ENCODE data around the gene PPFIBP2. TPM values are rescaled to one million over a fixed set of nuclear protein-coding genes. Genes with fewer than 3 reads are reported as not detected.

Gene PPFIBP2
- total RNA-seq, 2 donors from 2014 or later, result 9.6 to 11.0 TPM

GRCh38 chr11:7558046-7558445 is 44.2 kb downstream of the PPFIBP2 start:
- H3K4me1 Mint-ChIP-seq (ENCODE audit: low read depth in 2 of 2), result peaks cover 0 to 3% of the 10 kb centered on the region in 2 donors
- H3K27me3 Mint-ChIP-seq, result peaks cover 0 to 5% of the 10 kb centered on the region in 2 donors
- no peaks in the 10 kb centered on the region for H3K36me3 Mint-ChIP-seq
- ATAC-seq (no peak), DNase-seq (ENCODE audit: low spot score) (no peak)
- no peaks in the 10 kb centered on the region for H3K9me3 Mint-ChIP-seq
- no peak overlapping the region for H3K27ac Mint-ChIP-seq
- no peak overlapping the region for H3K4me3 Mint-ChIP-seq

- peaks cover 0 to 3% of the 10 kb centered on the region in 2 donors for H3K4me1 Mint-ChIP-seq (ENCODE audit: low read depth in 2 of 2)
- no peaks in the 10 kb centered on the region for H3K36me3 Mint-ChIP-seq
- no peak for ATAC-seq
- no peak overlapping the region for H3K4me3 Mint-ChIP-seq
- no peak for DNase-seq (ENCODE audit: low spot score)
- H3K27me3 Mint-ChIP-seq, result peaks cover 0 to 5% of the 10 kb centered on the region in 2 donors
- no peak overlapping the region for H3K27ac Mint-ChIP-seq
- no peaks in the 10 kb centered on the region for H3K9me3 Mint-ChIP-seq
Observed at GRCh38 chr11:7559398-7560283, 45.8 kb downstream of the PPFIBP2 start.

- peaks cover 0 to 3% of the 10 kb centered on the region in 2 donors for H3K4me1 Mint-ChIP-seq (ENCODE audit: low read depth in 2 of 2)
- no peak overlapping the region for H3K27ac Mint-ChIP-seq
- ATAC-seq, result no peak
- H3K27me3 Mint-ChIP-seq, result peaks cover 0 to 3% of the 10 kb centered on the region in 2 donors
- no peaks in the 10 kb centered on the region for H3K36me3 Mint-ChIP-seq
- H3K4me3 Mint-ChIP-seq, result no peak overlapping the region
- no peaks in the 10 kb centered on the region for H3K9me3 Mint-ChIP-seq
- DNase-seq (ENCODE audit: low spot score), result no peak
Observed at GRCh38 chr11:7561562-7561961, 47.8 kb downstream of the PPFIBP2 start.

- no peak for ATAC-seq
- DNase-seq (ENCODE audit: low spot score), result no peak
- H3K27me3 Mint-ChIP-seq, result no peaks in the 10 kb centered on the region
Observed at GRCh38 chr11:7563281-7563680, 49.5 kb downstream of the PPFIBP2 start.

GRCh38 chr11:7564803-7565202 is 51.0 kb downstream of the PPFIBP2 start:
- no peak for DNase-seq (ENCODE audit: low spot score)
- H3K9me3 Mint-ChIP-seq, result no peaks in the 10 kb centered on the region
- no peaks in the 10 kb centered on the region for H3K27me3 Mint-ChIP-seq
- no peak for ATAC-seq
- H3K27ac Mint-ChIP-seq, result no peak overlapping the region
- peaks cover 0 to 3% of the 10 kb centered on the region in 2 donors for H3K4me1 Mint-ChIP-seq (ENCODE audit: low read depth in 2 of 2)
- H3K4me3 Mint-ChIP-seq, result no peak overlapping the region
- peaks cover 9% of the 10 kb centered on the region for H3K36me3 Mint-ChIP-seq

More at GRCh38 chr11:7563281-7563680, 49.5 kb downstream of the PPFIBP2 start:
- Mint-ChIP-seq H3K27ac (no peak overlapping the region), H3K36me3 (peaks cover 9% of the 10 kb centered on the region), H3K4me1 (ENCODE audit: low read depth in 2 of 2) (peaks cover 0 to 3% of the 10 kb centered on the region in 2 donors), H3K9me3 (no peaks in the 10 kb centered on the region), H3K4me3 (no peak overlapping the region)

GRCh38 chr11:7567311-7567710 is 53.5 kb downstream of the PPFIBP2 start:
- Mint-ChIP-seq H3K4me1 (ENCODE audit: low read depth in 2 of 2) (peaks cover 0 to 3% of the 10 kb centered on the region in 2 donors), H3K27me3 (no peaks in the 10 kb centered on the region), H3K9me3 (no peaks in the 10 kb centered on the region), H3K27ac (no peak overlapping the region), H3K4me3 (no peak overlapping the region), H3K36me3 (peaks cover 9% of the 10 kb centered on the region)
- no peak for DNase-seq (ENCODE audit: low spot score)
- ATAC-seq, result no peak

- Mint-ChIP-seq H3K27ac (no peak overlapping the region), H3K9me3 (no peaks in the 10 kb centered on the region), H3K27me3 (no peaks in the 10 kb centered on the region), H3K36me3 (peaks cover 9% of the 10 kb centered on the region), H3K4me1 (ENCODE audit: low read depth in 2 of 2) (peaks cover 0 to 5% of the 10 kb centered on the region in 2 donors), H3K4me3 (no peak overlapping the region)
- no peak for DNase-seq (ENCODE audit: low spot score)
- ATAC-seq, result no peak
Observed at GRCh38 chr11:7569044-7569443, 55.2 kb downstream of the PPFIBP2 start.

GRCh38 chr11:7570241-7570640 is 56.4 kb downstream of the PPFIBP2 start:
- Mint-ChIP-seq H3K27me3 (peaks cover 0 to 4% of the 10 kb centered on the region in 2 donors), H3K9me3 (no peaks in the 10 kb centered on the region), H3K36me3 (peaks cover 9% of the 10 kb centered on the region), H3K27ac (no peak overlapping the region), H3K4me1 (ENCODE audit: low read depth in 2 of 2) (peaks cover 0 to 8% of the 10 kb centered on the region in 2 donors), H3K4me3 (no peak overlapping the region)
- DNase-seq (ENCODE audit: low spot score) (no peak), ATAC-seq (no peak)

- Mint-ChIP-seq H3K4me3 (no peak overlapping the region), H3K4me1 (ENCODE audit: low read depth in 2 of 2) (peaks cover 0 to 11% of the 10 kb centered on the region in 2 donors), H3K27ac (no peak overlapping the region), H3K9me3 (no peaks in the 10 kb centered on the region), H3K36me3 (peaks cover 9% of the 10 kb centered on the region), H3K27me3 (peaks cover 0 to 6% of the 10 kb centered on the region in 2 donors)
- no peak for DNase-seq (ENCODE audit: low spot score)
- no peak for ATAC-seq
Observed at GRCh38 chr11:7570938-7571521, 57.2 kb downstream of the PPFIBP2 start.

- H3K36me3 Mint-ChIP-seq, result peaks cover 9% of the 10 kb centered on the region
- H3K4me1 Mint-ChIP-seq (ENCODE audit: low read depth in 2 of 2), result peaks cover 0 to 13% of the 10 kb centered on the region in 2 donors
- H3K27me3 Mint-ChIP-seq, result peaks cover 0 to 6% of the 10 kb centered on the region in 2 donors
- no peak for DNase-seq (ENCODE audit: low spot score)
- ATAC-seq, result no peak
- no peaks in the 10 kb centered on the region for H3K9me3 Mint-ChIP-seq
- no peak overlapping the region for H3K27ac Mint-ChIP-seq
- H3K4me3 Mint-ChIP-seq, result no peak overlapping the region
Observed at GRCh38 chr11:7571640-7572000, 57.8 kb downstream of the PPFIBP2 start.

GRCh38 chr11:7572001-7572712 is 58.4 kb downstream of the PPFIBP2 start:
- Mint-ChIP-seq H3K27ac (no peak overlapping the region), H3K36me3 (peaks cover 5% of the 10 kb centered on the region), H3K9me3 (no peaks in the 10 kb centered on the region), H3K4me1 (ENCODE audit: low read depth in 2 of 2) (peaks cover 4 to 16% of the 10 kb centered on the region in 2 donors), H3K4me3 (no peak overlapping the region), H3K27me3 (peaks cover 1 to 10% of the 10 kb centered on the region in 2 donors)
- no peak for ATAC-seq
- DNase-seq (ENCODE audit: low spot score), result no peak

- H3K27me3 Mint-ChIP-seq, result peaks cover 11 to 18% of the 10 kb centered on the region in 2 donors
- no peaks in the 10 kb centered on the region for H3K36me3 Mint-ChIP-seq
- H3K4me1 Mint-ChIP-seq (ENCODE audit: low read depth in 2 of 2), result peaks cover 14 to 26% of the 10 kb centered on the region in 2 donors
- no peak for ATAC-seq
- H3K9me3 Mint-ChIP-seq, result no peaks in the 10 kb centered on the region
- no peak for DNase-seq (ENCODE audit: low spot score)
- H3K4me3 Mint-ChIP-seq, result no peak overlapping the region
- H3K27ac Mint-ChIP-seq, result no peak overlapping the region
Observed at GRCh38 chr11:7573193-7573557, 59.4 kb downstream of the PPFIBP2 start.

GRCh38 chr11:7573558-7574296 is 59.9 kb downstream of the PPFIBP2 start:
- Mint-ChIP-seq H3K27me3 (peaks cover 13 to 22% of the 10 kb centered on the region in 2 donors), H3K9me3 (no peaks in the 10 kb centered on the region), H3K4me1 (ENCODE audit: low read depth in 2 of 2) (peaks cover 20 to 32% of the 10 kb centered on the region in 2 donors), H3K36me3 (no peaks in the 10 kb centered on the region), H3K27ac (no peak overlapping the region), H3K4me3 (no peak overlapping the region)
- DNase-seq (ENCODE audit: low spot score) (no peak), ATAC-seq (no peak)

Measured in natural killer cell treated with Interleukin-12 subunit alpha and Interleukin-12 subunit beta and Interleukin-15 and Interleukin-18, amount 100 ng/mL, for 72 hours (primary cell).